HG03159 (cell line): Measurements from ENCODE around the gene TCF20.

Experiments used
- ATAC-seq: cut with Tn5 transposase; IDR thresholded peaks from one replicate; pipeline ENCODE4 v1.9.1; 2021; ENCODE audit warnings: mild to moderate bottlenecking, moderate library complexity; ENCODE audit not compliant: unreplicated experiment

TCF20 gene

DNA sequence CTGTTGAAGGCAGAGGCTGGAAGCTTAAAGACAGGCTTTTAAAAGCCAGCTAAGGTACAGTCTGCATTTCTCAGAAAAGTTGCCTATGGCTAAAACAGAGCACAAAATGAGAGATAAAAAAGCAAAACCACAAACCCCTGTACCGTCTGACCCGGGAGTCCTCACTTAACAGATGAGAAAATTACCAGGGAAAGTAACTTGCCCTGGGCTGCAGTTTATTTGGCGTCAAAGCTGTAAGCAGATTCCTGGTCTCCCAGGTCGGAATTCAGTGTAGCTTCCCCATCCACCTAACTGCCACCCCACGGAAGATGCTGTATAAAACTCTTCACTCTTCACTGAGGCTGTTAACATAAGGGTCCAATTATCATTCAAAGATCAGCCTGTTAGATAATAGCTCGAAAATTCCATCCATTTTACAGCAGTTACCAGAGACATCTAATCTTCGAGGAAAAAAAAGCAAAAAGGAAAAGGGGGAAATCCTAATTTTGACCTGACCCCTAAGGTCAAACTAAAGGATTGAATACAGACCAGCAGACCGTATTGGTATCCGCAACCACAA, 1.5 kb downstream of the TCF20 start:
- no peak for ATAC-seq

DNA sequence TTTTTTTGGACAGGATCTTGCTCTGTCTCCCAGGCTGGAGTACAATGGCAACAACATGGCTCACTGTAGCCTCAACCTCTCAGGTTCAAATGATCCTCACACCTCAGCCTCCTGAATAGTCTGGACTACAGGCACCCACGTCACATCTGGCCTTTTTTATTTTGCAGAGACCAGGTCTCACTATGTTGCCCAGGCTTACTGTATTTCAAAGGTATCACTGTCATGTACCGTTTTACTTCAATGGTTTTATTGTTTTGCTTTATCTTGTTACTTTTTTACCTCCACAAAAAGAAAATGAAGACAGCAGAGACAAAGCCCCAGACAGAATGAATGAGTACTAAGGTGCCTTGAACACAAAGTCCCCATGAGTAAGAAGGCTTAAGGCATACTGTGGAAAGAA, 5.1 kb downstream of the TCF20 start:
- ATAC-seq: no peak

DNA sequence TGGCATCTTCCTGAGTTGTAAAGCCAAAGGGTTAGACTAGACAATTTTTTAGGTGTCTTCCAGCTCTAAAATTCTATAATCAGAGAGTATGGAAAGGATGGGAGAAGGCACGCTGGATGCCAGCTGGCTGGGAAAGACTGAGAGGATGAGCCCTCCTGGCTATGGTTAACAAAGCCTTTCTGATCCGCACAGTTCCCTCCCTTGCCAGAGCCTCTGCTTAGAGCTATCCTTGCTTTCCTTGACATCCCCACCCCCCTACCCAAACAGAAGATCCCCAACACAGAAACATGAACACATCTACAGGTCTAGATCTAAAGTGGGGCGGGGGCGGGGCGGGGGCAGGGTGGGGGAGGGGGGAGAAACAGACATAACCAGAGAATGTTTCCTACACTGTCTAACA, 6.5 kb downstream of the TCF20 start:
- ATAC-seq: no peak

DNA sequence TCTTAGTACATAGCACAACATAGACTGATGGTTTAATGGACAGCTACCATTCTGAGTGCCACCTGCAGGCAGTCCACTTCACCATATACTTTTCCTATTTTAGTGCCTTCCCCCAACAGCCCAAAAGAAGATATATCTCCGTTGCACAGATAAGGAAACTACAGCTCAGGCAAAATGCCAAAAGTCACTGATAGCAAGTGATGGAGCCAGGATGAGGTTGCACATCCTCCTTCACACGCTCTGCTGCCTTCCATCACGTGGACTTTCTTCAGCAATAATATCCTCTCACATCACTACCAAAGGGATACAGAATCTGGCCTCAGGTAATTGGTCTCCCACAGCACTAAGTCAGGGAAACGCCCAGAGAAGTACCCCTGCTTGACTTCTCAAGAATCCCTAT, 7.5 kb downstream of the TCF20 start:
- ATAC-seq: no peak

DNA sequence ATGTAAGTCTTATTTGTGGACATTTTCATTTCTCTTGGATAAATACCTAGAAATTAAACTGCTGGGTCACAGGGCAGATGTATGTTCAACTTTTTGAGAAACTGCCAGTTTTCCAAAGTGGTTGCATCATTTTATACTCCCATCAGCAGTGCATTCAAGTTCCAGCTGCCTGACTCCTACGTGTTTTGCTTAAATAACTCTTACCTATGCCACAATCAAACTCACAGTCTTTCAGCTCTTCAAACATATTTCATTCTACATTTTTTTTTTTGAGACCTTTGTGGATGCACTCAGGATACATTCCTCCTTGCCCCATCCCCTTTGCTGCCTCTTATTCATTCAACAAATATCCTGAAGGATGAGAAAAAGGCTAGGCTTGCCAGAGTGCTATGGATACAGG, 9.2 kb downstream of the TCF20 start:
- ATAC-seq: no peak

DNA sequence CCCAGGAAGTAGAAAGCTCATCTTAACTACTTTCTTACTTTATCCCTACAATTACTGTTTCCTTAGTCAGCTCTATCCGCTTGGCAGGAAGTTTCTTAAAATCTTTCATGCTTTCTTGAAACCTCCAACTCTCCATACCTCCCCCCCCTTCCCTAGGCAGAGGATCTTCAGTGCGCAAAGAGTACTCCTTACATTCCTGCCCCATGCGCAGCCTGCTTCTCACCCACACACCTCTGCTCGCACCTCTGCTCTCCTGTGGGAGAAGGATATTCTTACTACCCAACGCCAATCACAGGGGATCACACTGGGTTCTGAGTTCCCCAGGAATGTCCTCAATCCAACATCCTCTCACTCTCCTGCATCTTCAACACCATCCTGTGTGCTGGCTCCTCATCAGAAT, 12.3 kb downstream of the TCF20 start:
- ATAC-seq: no peak

DNA sequence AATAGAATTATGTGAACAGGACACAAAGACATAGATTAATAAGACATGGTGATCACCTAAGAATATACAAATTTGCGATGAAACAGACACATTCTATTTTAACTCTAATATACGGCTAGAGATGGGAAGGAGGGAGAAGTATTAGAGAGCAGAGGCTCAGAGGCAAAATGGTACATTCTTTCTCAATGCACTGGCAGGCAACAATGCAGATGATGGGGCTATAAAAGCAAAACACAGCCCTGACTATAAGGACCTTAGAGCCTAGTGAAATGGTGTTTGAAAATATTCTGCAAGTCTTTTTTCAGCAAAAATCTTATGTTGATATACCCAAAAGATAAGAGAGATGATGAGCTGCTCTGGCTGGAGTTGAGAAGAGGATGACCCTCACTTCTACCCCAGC, 13.1 kb downstream of the TCF20 start:
- ATAC-seq: no peak

DNA sequence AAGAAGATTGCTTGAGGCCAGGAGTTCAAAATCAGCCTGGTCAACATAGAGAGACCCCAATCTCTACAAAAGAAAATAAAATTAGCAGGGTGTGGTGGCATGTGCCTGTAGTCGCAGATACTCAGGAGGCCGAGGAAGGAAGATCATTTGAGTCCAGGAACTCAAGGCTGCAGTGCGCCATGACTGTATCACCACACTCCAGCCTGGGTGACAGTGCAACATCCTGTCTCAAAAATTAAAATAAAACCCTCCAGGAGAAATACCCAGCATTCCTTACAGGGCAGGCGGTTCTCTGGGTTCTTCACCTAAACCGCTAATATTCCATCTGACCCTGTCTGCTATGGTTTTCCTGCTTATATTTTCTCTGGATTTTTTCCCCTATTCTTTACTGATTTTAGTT, 13.5 kb downstream of the TCF20 start:
- no peak for ATAC-seq

DNA sequence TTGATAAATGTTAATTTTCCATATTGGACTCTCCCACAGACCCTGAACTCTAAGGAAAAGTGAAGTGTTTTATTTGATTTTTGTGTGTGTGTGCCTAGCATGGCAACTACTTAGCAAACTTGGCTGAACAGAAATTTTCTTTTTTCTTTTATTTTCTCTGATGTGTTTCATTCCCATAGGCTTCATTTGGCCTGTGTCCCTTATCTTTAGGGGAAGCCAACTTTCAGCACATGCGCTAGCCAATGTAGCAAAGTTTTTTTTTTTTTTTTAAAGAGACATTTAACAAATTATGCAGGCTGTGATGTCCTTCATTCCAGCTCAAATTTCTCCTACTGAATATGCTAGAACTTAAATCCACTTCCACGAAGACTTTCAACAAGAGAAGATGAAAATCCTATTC, 14.2 kb downstream of the TCF20 start:
- ATAC-seq: no peak

DNA sequence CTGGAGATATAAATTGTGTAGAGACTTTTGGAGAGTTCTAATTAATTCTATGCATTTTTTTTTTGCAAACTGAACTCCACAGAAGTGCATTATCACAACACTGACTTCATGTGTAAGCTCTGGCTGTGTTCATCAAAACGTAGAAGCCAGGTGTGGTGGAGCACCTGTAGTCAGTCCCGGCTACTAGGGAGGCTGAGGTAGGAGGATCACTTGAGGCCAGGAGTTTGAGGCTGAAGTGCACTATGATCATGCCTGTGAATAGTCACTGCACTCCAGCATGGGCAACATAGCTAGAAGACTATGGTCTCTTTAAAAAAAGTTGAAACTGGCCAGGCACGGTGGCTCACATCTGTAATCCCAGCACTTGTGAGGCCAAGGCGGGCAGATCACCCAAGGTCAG, 20.6 kb downstream of the TCF20 start:
- ATAC-seq: no peak

DNA sequence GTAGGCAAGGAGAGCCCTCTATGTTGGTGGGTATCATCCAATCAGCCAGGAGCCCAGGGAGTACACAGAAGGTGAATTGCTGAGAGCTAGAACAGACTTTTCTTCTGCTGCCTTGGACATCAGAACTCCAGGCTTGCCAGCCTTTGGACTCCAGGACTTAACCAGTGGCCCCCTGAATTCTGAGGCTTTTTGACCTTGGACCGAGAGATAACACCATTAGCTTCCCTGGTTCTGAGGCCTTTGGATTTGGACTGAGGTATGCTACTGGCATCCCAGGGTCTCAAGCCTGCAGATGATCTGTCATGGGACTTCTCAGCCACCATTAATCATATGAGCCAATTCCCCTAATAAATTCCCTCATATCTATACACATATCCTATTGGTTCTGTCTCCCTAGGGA, 21.5 kb downstream of the TCF20 start:
- no peak for ATAC-seq

DNA sequence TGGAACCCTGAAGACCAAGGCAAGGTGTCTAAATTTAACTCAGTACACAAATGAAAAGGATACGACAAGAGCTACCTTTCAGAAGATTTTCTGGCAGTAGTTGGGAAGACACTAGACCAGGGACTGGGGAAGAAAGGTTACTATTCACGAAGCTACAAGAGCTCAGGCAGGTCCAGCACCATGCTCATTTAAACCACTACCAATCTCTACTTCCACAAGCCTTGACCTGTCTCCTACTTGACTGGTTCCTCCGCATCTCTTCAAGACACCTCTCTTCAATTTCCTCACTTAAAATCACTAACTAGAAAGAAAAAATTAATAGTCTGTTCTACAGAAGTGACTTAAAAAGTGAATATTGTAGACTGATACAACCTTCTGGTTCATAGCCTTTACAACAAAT, 22.9 kb downstream of the TCF20 start:
- ATAC-seq: no peak

DNA sequence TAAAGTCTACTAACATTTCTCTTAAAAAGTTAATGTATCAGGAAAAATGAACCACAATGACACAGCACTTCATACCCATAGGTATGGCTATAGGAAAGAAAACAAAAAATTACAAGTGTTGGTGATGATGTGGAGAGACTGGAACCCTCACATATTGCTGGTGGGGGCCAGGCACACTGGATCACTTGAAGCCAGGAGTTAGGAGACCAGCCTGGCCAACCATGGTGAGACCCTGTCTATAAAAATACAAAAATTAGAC, 26.7 kb downstream of the TCF20 start:
- no peak for ATAC-seq

DNA sequence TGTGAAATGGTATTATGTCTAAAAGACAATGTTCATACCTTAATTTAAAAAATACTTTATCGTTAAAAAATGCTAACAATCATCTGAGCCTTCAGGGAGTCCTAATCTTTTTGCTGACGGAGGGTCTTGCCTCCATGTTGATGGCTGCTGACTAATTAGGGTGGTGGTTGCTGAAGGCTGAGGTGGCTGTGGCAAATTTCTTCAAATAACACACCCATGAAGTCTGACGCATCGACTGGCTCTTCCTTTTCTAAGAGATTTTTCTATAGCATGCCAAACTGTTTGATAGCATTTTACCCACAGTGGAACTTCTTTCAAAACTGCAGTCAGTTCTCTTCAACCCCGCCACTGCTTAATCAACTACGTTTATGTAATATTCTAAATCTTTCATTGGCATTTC, 33.6 kb downstream of the TCF20 start:
- ATAC-seq: no peak

DNA sequence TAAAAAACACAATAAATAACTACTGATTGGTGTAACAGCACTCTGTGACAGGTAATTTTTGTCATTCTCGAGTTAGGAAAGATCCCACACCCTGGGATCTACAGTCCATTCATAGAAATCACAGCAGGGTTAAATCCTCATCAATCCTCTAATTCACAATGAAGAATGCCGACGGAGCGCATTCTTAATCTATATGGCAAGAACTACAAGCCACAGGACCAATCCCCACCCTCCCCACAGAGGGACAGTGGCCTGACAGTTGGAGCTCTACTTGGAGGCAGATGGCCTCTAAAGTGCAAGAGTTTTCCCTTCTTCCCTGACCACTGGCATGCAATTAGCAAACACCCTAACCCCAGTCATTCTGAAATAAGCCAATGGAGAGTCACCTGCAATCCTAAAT, 34.2 kb downstream of the TCF20 start:
- no peak for ATAC-seq

DNA sequence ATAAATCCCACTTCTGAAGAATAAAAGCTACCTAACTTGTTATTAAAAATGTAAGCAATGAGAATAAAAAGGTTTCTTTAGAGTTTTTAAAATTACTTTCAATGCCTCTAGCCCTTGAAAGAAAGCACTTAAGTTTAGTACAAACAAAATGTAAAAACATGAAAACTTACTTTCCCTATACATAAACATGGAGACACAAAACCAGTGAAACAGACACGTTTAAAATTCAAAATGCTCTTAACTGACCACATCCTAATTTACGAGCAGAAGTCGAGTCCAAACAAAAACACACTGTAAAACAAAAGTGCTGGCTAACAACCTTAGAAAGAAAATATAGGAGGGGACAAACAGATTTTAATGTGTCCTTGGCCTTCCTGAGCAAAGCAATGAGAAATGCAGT, 36.6 kb downstream of the TCF20 start:
- ATAC-seq: no peak

DNA sequence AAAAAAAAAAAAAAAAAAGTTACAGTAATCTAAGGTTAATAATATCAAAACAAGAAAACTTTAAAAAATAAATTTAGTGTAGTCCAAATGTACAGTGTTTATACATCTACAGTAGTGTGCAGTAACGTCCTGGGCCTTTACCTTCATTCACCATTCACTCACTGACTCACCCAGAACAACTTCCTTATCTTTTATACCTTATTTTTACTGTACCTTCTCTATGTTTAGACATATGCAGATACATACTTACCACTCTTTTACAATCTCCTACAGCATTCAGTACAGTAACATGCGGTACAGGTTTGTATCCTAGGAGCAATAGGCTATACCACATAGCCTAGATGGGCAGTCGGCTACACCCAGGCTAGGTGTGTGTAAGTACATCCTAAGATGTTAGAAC, 38.5 kb downstream of the TCF20 start:
- no peak for ATAC-seq

DNA sequence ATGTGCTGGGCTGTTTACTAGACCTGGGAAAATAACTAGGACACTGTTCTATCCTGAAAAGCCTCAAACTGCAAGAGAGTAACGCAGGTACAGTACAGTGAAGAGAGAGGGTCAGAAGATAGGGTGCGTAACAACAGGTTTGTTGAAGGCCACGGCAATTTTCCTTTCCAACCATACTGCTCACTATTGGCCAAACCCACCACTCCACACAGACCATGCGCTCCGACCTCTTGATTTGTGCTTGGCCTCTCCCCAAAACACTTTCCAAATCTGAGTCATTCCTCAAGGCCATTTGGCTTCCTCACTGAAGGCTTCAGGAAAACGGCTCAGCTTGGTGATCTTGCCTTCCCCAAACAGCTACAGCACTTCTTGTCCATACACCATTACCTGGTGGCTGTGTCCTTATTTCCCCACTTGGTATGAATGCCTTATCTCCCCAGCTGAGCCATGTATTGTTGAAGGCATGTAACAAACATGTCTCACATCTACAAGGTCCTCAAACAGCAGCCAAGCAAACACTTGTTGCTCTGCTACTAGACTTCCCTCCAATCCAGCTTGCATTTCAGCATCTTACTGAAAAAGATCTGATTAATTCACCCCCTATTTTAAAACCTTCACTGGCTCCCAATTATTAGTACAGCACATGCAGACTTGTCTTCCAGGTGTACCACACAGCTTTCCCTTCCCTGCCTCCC, 40.9 kb downstream of the TCF20 start:
- ATAC-seq: no peak

DNA sequence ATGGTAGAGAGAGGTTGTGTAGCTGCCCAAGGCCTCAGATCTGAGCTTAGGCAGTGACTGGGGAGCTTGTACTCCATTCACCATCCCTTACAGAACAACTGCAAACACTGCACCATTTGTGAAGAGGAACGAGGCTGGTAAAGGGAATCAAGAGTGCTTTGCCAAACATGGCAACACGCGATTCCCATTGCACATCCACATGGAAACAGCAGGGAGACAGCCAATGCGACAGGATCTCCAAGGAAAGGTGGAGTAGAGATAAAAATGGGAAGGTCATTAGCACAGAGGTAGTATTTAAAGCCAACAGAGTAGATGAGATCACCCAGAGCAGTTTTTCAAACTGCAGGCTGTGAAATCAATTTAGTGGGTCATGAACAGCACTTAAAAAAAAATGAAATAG, 42.0 kb downstream of the TCF20 start:
- ATAC-seq: no peak

DNA sequence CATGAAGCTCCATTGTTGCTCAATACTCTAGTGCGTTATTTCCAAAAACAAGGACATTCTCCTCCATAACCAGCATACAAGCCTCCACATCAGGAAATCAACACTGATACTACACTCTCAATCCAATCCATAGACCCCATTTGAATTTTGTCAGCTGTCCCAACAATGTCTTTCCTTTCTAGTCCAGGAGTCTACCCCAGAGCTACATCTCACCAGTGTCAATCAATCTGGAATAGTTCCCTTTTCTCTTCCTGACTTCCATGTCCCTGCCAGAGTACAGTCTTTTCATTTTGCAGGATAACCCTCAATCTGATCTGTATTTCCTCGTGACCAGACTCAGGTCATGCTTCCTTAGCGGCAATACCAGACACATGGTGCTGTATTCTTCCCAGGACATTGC, 43.0 kb downstream of the TCF20 start:
- ATAC-seq: no peak

DNA sequence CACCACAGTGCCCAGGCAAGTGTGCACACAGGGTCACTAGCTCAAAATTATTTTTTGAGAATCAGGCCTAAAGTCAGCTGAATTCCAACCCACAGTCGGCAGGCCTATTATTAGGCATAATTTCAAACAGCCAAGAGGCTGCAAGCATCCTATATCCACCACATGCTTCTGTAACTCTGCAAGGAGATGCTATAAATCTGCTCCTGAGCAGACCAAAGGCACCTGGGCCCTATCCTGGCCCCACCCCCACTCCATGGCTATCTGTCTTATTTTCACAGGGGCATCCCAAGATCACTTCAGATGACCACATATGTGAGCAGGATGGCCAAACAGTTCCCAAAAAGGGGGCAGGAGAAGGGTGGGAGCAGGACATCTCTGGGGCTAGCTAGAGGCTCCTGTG, 44.6 kb downstream of the TCF20 start:
- no peak for ATAC-seq

DNA sequence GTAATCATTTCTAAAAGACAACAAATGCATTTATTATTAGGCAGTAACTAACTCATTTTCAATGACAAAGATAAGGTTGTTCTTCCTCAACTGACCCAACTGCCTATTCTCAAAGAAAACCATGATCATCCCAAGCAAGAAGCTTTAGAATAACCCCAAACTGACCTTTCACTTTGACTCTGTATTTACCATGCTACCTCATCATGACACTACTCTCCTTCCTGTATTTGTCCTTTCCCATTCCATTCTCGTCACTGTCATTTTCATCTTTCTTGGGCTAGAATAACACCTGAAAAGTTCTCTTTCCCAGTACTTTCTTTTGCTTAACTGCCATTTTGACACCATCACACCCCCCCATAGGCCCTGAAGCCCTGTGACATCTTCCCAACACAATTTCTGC, 48.3 kb downstream of the TCF20 start:
- no peak for ATAC-seq
